Fibroblast of skin of right biceps (primary cell): ENCODE results near the gene GRIPAP1.

Experiments
- DNase-seq: peaks from one replicate; pipeline ENCODE4 v3.0.0-alpha.2; 2013

Gene GRIPAP1

GRCh38 chrX:48957827-48958634, 44.0 kb downstream of the GRIPAP1 start:
- DNase-seq, result peak; percentile 98

GRCh38 chrX:48957477-48957826, 44.6 kb downstream of the GRIPAP1 start, which contains the start of gene OTUD5:
Gene OTUD5 (minus strand): TSS chrX:48957607. CDS start chrX:48957570, 37 bp downstream.
- DNase-seq, result peak; percentile 73

GRCh38 chrX:48956728-48957414, 45.2 kb downstream of the GRIPAP1 start:
- DNase-seq, result no peak

GRCh38 chrX:48948589-48948988, 53.5 kb downstream of the GRIPAP1 start:
- no peak for DNase-seq

GRCh38 chrX:48945517-48946348, 56.3 kb downstream of the GRIPAP1 start:
- peak; percentile 35 for DNase-seq

GRCh38 chrX:48942895-48943294, 59.2 kb downstream of the GRIPAP1 start:
- no peak for DNase-seq

GRCh38 chrX:48940404-48940955, 61.6 kb downstream of the GRIPAP1 start:
- no peak for DNase-seq

GRCh38 chrX:48939524-48940228, 62.4 kb downstream of the GRIPAP1 start:
- DNase-seq, result no peak

- DNase-seq, result no peak
These were observed 63.2 kb downstream of the GRIPAP1 start for GRCh38 chrX:48938721-48939425.

GRCh38 chrX:48937054-48937907, 64.8 kb downstream of the GRIPAP1 start:
- peak; percentile 28 for DNase-seq

- DNase-seq, result no peak
These were observed 65.5 kb downstream of the GRIPAP1 start for GRCh38 chrX:48936429-48937053.

- DNase-seq, result no peak
These were observed 66.8 kb downstream of the GRIPAP1 start for GRCh38 chrX:48935301-48935670.

- DNase-seq, result no peak
These were observed 67.3 kb downstream of the GRIPAP1 start for GRCh38 chrX:48934581-48935300.

GRCh38 chrX:48933757-48934156, 68.3 kb downstream of the GRIPAP1 start:
- no peak for DNase-seq

- DNase-seq, result no peak
These were observed 74.2 kb downstream of the GRIPAP1 start for GRCh38 chrX:48927736-48928382.

GRCh38 chrX:48927123-48927522, 74.9 kb downstream of the GRIPAP1 start:
- no peak for DNase-seq

- DNase-seq, result no peak
These were observed 77.8 kb downstream of the GRIPAP1 start for GRCh38 chrX:48924270-48924669.

GRCh38 chrX:48923771-48924170, 78.3 kb downstream of the GRIPAP1 start:
- DNase-seq, result no peak
